A549 treated with Hydrocortisone at 1 μM for 4 hours (cell line): ENCODE data around the gene APIP. TPM values are rescaled to one million over a fixed set of nuclear protein-coding genes. Genes with fewer than 3 reads are reported as not detected.

Experiments
- total RNA-seq: library from RNA; stranded (reverse); fragments of 200-300 nt; extraction: Qiagen RNA extraction; gene quantifications from 5 replicates; pipeline ENCODE4 v1.2.3, GENCODE V29; 2022

The APIP gene, protein sequence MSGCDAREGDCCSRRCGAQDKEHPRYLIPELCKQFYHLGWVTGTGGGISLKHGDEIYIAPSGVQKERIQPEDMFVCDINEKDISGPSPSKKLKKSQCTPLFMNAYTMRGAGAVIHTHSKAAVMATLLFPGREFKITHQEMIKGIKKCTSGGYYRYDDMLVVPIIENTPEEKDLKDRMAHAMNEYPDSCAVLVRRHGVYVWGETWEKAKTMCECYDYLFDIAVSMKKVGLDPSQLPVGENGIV
- total RNA-seq: 20.2 to 24.7 TPM (median 22.8 TPM) in 5 replicates

DNA sequence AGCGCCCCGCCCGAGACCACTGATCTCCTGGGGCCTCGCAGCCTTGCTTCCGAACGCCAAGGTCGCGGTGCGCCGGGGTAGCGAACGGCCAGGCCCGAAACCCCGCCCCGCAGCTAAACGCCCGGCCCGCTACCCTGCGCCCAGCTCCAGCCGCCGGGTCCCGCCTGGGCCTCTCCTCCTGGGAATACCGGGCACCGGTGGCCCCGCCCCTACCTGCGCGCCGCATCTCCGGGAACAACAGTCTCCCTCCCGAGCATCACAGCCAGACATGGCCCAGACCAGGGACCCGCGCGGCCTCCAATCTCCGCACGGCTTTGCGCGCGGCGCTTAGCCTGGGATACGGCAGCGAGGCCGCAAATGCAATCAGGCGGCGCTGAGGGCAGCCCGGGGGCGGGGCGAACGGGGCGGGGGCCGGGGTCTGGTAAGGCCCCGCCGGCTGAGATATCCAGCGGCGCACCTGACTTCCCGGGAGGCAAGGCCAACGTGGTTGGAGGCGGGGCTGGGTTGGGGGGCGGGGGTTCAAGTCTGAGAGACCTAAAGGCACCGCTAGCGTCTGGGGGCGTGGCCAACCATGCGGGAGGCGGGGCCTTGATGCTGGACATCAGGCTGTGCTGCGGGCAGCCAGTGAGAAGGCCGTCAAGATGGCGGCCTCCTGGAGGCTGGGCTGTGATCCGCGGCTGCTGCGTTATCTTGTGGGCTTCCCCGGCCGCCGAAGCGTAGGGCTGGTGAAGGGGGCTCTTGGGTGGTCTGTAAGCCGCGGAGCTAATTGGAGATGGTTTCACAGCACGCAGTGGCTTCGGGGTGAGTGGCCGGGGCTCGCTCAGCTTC, at the start of gene APIP, which contains the start of gene PDHX:
Gene APIP (minus strand): TSS at position 365 of the 828 bp plus-strand sequence. CDS start 95 bp downstream, at position 270.
Gene PDHX (plus strand): TSS at position 604 of the 828 bp plus-strand sequence. CDS start 38 bp downstream, at position 642.

Other genes starting within 250 kb of the APIP start
- gene PDHX, start 239 bp upstream of the APIP start, total RNA-seq: 25.8 to 38.1 TPM (median 29.7 TPM) in 5 replicates
- 596 to 899 TPM (median 666 TPM) in 5 replicates for gene CD44, start 222.8 kb upstream of the APIP start, total RNA-seq